Renal cortex interstitium (tissue), 11 donors: ENCODE measurements around the gene LDHB. TPM values are rescaled to one million over a fixed set of nuclear protein-coding genes. Genes with fewer than 3 reads are reported as not detected.
A peak's percentile ranks its signal among the peaks of the same experiment; 100 is the strongest.
"Not testable (repeated sequence)": the region's sequence is repeated elsewhere in the genome, so short reads cannot be mapped to it uniquely, and the experiment has no call there.

Experiments used
- DNase-seq, 11 donors: peaks; one replicate each; pipeline ENCODE4 v3.0.0-alpha.2; 2013; ENCODE audit warnings: low read depth in 9 of 11, low spot score in 4 of 11; ENCODE audit errors: extremely low read depth in 1 of 11
- polyA plus RNA-seq, 3 donors: library from polyadenylated mRNA; unstranded; fragments of 120-200 nt; gene quantifications; one replicate each; pipeline ENCODE4 v1.2.1, GENCODE V29; 2013; ENCODE audit not compliant: insufficient read length in 3 of 3

The LDHB gene
- polyA plus RNA-seq, 3 donors: 1,291 to 1,840 (median 1,498) TPM

DNA sequence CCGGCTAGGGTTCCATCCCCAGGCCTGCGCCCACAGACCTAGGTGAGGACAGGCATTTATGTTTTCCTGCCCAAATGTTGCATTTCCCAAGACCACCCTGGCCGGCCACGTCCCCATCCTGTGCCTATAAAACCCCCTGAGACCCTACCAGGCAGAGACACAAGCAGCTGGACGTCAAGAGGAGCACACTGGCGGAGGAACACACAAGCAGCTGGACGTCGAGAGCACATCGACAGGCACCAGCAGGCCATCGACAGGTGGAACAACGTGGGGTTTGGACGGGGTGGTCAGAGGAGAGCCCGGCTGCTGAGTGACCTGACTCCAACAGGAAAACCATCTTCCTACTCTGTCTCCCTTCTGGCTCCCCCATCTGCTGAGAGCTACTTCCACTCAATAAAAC, 19.6 kb upstream of the LDHB start:
- no peak for DNase-seq

DNA sequence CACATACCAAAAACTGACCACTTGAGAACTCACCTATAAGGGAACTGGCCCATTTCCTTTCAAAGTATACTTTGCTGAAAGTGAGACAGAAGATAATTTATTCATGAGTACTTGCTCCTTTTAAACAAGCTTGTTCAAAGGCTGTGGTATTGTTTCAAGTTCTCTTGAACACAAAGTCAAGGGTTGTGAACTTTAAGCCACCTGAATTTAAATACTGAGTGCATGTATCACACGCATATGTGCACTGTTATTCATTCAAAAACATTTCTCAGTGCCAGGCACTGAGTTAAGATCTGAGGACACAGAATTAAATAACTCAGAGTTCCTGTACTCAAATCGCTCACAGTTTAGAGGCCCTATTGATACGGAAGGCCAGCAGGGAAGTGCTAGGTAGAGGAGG, 19.1 kb upstream of the LDHB start:
- no peak for DNase-seq

DNA sequence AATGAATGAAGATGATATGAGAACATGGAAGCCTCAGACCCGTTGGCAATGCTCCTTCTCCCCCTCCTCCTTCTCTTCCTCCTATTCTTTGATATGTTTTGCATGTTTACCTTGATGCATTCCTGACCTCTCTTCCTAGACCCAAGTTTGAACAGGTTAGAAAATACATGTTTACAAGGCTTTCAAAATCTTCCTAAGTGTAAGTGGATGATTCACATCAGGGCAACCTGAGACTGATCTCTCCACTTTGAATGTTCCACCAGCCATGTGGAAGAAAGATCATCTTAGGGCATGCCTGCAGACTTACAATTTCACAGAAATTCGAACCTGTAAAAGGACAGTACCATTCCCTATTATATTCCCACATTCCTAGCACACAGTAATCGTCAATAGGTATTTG, 18.0 kb upstream of the LDHB start:
- DNase-seq: no peak

DNA sequence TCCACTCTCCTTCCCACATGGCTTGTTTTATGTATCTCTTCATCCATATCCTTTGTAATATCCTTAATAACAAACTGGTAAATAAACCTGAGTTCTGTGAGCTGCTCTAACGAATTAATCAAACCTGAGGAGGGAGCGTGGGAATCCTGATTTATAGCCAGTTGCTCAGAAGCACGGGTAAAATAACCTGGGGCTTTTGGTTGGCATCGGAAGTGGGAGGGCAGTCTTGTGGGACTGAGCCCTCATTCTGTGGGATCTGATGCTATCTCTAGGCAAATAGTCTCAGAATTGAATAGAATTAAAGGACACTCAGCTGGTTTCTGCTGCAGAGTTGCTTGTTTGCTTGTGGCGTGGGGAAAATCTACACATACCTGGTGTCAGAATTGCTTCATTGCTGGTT, 17.5 kb upstream of the LDHB start:
- DNase-seq: no peak

DNA sequence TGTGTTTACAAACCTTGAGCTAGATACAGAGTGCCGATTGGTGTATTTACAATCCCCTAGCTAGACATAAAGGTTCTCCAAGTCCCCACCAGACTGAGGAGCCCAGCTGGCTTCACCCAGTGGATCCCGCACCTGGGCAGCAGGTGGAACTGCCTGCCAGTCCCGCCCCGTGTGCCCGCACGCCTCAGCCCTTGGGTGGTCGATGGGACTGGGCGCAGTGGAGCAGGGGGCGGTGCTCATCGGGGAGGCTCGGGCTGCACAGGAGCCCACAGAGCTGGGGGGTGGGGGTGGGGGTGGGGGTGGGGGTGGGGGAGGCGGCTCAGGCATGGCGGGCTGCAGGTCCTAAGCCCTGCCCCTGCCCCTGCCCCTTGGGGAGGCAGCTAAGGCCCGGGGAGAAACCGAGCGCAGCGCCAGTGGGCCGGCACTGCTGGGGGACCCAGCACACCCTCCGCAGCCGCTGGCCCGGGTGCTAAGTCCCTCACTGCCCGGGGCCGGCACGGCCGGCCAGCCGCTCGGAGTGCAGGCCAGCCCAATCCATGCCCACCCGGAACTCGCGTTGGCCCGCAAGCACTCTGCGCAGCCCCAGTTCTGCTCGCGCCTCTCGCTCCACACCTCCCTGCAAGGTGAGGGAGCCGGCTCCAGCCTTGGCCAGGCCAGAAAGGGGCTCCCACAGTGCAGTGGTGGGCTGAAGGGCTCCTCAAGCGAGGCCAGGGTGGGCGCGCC, 16.3 kb upstream of the LDHB start:
- DNase-seq: not testable (repeated sequence)

DNA sequence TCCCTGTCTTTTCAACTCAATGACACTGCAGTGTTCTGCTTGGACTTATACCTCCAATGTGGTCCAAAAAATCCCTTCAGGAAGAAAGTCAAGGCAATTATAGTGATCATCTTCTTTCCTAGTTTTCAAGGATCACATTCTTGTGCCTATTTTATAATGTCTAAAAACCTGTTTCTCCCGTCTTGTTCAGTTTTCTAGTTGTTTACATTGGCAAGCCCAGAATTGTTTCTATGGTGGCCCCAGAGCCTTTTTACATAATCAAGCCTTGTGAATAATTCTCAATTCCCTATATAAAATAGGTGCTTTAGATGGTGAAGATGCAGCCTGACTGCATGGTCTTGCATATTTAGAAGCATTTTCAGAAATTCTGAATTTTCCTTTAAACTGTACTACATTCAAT, 14.5 kb upstream of the LDHB start:
- no peak for DNase-seq

DNA sequence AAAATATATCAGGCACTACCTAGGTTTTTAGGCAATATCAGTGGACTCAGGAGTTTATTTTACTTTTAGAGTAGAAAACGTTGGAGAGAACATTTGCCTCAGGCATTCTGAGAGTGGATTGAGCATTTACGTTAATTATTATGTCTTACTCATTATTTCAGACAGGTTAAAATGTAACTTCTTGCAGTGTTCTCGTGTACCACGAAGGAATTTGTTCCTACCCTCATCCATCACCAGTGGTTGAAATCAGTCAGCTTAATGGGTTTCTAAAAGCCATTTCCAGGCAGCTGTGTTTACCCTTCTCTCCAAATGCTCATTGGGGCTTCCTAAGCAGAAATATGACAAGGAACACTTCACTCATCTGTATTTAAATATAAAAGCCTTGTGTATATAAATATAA, 9.1 kb upstream of the LDHB start:
- peak in 9 of 11 donors; percentile 14 to 63 (median 42) for DNase-seq

DNA sequence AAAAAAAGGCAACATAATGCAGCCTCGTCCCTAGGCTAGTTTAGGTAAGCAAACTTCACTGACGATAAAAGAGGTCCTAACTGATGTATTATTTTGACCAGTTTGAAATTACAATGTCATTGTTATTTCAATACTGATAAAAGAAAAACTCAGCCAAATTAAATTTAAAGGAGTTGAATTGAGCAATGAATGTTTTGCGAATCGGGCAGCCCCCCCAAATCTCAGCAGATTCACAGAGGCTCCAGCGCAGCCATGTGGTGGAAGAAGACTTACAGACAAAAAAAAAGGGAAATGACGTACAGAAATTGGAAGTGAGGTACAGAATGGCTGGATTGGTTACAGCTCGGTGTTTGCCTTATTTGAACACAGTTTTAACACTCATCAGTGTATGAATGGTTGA, 8.2 kb upstream of the LDHB start:
- DNase-seq: no peak

DNA sequence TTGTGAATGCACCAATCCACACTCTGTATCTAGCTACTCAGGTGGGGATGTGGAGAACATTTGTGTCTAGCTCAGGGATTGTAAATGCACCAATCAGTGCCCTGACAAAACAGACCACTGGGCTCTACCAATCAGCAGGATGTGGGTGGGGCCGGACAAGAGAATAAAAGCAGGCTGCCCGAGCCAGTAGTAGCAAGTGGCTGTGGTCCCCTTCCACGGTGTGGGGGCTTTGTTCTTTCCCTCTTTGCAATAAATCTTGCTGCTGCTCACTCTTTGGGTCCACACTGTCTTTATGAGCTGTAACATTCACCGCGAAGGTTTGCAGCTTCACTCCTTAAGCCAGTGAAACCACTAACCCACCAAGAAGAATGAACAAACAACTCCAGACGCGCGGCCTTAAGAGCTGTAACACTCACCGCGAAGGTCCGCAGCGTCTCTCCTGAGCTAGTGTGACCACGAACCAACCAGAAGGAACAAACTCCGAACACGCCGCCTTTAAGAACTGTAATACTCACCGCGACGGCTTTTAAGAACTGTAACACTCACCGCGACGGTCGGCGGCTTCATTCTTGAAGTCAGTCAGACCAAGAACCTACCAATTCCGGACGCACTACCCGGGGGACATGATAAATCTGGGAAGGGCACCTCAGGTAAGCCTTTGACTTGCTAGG, 4.6 kb upstream of the LDHB start:
- no peak for DNase-seq

DNA sequence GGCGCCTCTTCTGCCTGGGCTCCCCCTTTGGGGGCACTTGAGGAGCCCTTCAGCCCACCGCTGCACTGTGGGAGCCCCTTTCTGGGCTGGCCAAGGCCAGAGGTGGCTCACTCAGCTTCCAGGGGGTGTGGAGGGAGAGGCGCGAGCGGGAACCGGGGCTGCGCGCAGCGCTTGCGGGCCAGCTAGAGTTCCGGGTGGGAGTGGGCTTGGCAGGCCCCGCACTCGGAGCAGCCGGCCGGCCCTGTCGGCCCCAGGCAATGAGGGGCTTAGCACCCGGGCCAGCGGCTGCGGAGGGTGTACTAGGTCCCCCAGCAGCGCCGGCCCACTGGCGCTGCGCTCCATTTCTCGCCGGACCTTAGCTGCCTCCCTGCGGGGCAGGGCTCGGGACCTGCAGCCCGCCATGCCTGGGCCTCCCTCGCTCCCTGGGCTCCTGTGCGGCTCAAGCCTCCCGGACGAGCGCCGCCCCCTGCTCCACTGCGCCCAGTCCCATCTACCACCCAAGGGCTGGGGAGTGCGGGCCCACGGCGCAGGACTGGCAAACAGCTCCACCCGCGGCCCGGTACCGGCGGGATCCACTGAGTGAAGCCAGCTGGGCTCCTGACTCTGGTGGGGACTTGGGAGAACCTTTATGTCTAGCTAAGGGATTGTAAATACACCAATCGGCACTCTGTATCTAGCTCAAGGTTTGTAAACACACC, 3.9 kb upstream of the LDHB start:
- DNase-seq: not testable (repeated sequence)

DNA sequence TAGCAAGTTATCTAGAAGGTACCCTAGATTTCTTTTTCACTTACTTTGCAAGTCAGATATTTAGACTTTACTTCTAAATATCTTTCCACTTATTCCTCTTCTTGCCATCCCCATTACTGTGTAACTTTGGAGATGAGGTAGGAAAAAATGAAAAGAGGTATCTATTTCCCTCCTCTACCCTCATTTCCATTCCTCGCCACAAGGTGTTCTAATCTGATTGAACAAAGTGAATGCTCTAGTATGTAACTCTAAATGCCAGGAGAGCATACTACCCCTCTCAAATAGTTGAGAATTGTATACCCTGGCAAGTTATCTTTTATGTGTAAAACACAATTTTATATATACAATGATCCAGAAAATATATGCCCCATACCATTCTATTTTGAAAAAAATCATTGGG, 1.7 kb upstream of the LDHB start:
- no peak for DNase-seq

DNA sequence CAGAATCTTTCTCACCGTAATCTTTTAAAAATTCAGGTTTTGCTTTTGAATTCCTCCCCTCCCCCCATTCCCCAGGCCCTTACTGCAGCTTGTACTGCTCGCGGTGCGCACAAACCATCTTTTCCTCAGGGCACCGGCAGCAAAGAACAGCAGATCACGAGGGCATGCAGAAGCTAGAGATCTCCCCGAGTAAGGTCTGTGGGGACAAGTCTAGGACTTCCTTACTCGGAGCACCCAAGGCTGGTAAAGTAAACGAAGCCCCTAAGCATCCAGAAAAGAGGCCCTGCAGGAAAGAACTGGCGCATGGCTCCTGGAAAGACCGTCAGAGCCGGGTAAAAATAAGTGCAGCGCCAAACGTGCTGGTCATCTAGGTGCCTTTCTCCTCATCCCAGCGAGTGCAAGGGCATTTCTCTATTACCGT, 727 bp downstream of the LDHB start:
- DNase-seq: peak in 8 of 11 donors; percentile 26 to 56 (median 40)

DNA sequence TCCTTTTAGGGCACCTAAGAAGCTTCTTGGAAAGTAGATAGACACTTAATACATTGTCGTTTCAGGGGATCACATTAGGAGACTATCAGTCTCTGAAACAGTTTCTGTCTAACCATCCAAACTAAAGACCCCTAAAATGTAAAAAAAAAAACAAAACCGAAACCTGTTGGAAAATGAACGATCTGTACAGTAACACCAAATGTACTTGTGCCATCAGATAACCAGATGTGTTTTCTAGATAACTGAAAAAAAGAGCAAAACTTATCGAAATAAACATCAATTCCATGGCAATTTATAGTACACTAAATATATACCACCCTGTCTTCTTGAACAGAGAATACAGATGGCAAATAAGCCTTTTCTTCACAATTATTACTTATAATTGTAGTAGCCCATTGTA, 2.1 kb downstream of the LDHB start:
- no peak for DNase-seq

DNA sequence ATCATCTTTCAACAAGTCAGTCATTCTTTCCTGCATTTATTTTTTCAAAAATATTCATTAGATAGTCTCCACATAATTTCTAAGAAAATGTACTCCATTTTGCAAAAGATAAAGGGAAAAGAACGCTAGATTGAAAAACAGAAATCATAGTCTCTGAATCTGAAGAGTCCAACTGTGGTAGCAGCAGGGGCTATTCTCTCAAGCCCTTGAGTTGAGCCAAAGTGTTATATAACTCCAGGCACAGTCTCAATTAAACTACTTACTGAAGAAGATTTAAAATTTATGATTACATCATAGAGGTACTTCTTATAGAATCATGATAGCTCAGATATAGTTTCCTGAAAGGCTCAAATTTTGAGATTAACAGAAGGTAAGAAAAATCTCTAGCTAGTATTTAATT, 5.8 kb downstream of the LDHB start:
- DNase-seq: no peak

DNA sequence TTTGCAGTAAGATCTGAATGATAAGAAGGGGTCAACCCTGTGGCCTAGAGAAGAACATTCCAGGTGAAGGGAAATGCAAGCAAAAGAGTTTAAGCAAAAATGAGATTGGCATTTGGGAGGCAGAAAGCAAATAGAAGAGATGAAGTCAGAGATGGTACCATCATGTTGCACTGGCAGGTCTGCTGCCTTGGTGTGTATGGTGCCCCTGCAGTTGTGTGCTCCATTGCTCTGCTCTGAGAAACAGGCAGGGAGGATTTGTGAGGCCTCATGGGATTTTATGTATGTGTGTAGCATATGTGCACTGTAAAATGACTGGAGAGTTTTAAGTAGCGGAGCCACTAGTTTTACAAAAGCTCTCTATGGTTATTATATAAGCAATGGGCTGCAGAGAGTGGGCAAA, 6.6 kb downstream of the LDHB start:
- no peak for DNase-seq

DNA sequence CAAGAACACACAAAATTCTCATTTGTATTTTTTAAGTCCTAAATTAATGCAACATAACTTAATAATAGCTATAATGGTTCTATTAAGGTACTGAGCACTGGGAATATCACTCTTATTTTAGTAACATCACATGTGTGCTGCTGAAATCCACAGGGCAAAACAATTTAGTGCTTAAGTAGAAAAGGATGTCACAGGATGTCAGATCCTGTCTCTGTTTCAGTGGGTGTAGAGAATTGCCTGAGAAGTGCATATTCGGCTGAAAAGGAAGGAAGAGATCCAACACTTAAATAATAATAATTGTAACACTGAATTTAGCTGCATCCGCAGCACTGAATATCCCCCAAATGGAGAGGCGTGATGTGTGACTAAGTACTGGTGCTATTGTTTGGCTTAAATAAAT, 8.6 kb downstream of the LDHB start:
- DNase-seq: no peak

DNA sequence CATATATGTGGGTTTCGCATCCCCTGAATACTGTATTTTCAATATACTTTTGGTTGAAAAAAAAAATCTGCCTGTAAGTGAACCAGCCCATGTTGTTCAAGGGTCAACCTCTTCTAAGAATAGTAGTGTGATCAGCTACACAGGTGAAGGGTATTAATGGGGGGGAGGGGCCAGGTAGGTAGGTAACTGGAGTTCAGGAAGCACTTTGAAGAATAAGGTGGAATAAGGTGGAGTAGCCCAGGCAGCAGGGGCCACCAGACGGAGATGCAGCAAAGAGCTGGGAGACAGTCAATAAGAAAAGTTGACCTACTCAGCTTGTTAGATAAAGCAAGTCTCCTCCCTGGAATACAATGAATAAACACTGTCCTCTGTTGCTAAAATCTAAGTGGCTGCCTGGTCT, 9.3 kb downstream of the LDHB start:
- DNase-seq: no peak

DNA sequence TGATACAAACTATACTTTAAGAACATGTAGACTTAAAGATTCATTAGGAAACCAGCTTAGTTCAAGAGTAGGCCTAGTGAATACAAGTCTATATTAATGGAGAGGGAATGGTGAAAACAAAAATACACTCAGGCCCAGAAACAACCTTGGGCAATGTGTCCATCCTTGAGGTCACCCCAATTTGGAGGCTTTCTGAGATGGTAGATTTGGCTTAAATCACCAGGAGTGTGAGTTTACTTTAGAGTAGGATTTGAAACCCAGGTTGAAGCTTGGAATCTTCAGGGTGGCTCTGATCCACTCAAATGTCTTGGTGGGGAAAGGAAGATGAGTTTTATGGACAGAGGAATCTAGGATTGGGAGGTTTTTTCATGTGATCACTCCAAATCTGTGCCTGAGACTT, 10.5 kb downstream of the LDHB start:
- no peak for DNase-seq

DNA sequence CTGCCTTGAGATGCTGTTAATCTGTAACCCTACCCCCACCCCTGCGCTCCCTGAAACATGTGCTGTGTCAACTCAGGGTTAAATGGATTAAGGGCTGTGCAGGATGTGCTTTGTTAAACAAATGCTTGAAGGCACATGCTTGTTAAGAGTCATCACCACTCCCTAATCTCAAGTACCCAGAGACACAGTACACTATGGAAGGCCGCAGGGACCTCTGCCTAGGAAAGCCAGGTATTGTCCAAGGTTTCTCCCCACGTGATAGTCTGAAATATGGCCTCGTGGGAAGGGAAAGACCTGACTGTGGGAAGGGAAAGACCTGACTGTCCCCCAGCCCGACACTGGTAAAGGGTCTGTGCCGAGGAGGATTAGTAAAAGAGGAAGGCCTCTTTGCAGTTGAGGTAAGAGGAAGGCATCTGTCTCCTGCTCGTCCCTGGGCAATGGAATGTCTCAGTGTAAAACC, 12.6 kb downstream of the LDHB start:
- DNase-seq: peak in 1 of 11 donors; percentile 16

DNA sequence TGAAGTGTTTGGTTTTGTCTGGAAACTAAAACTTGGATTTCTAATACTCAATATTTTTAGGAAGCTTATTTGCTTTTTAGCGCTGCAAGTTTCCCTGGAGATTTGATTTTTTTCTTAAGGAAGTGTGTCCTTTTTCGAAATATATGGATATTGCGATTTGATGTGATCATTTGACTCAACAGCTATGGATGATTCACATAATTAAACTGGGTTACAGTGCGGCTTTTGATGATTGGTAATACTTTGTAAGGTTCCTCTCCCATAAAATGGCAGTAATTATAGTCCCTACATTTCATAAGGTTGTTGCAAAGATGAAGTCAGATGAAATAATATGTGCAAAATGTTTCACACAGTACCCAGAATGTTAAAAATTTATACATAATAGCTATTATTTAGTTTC, 13.1 kb downstream of the LDHB start:
- no peak for DNase-seq
